PFSK-1 (cell line): ENCODE measurements around the gene TGM1.

Source experiments
- FOXP2 ChIP-seq: optimal IDR thresholded peaks from 2 replicates; pipeline ENCODE3; 2011; ENCODE audit warnings: borderline replicate concordance, control low read depth, inconsistent platforms; ENCODE audit not compliant: insufficient read depth; ENCODE audit errors: extremely low read length, extremely low read depth
- POLR2AphosphoS5 ChIP-seq: IDR thresholded peaks from 2 replicates; pipeline ENCODE4 v1.6.1; 2012; ENCODE audit warnings: low read depth, mild to moderate bottlenecking, control low read depth, low read length, moderate library complexity
- REST ChIP-seq, 2 experiments: IDR thresholded peaks; 2 replicates each; pipeline versions ENCODE4 v1.6.1 to v1.8.0; 2011 to 2012; ENCODE audit warnings: low read depth in 2 of 2, low read length in 2 of 2, control low read depth in 1 of 2, inconsistent platforms in 1 of 2, mild to moderate bottlenecking in 1 of 2, moderate library complexity in 1 of 2; ENCODE audit not compliant: insufficient read depth in 1 of 2
- SIN3A ChIP-seq: IDR thresholded peaks from 2 replicates; pipeline ENCODE4 v1.6.1; 2012; ENCODE audit warnings: mild to moderate bottlenecking, low read length, moderate library complexity, borderline replicate concordance; ENCODE audit not compliant: insufficient read depth
- TAF1 ChIP-seq: IDR thresholded peaks from 2 replicates; pipeline ENCODE4 v1.6.1; 2012; ENCODE audit warnings: low read length, control low read depth, borderline replicate concordance; ENCODE audit not compliant: insufficient read depth

The TGM1 gene

GRCh38 chr14:24274101-24274543 lies 11.1 kb upstream of the TGM1 start:
- TF ChIP-seq POLR2AphosphoS5 (no peak), SIN3A (no peak)

GRCh38 chr14:24273422-24273998 lies 10.5 kb upstream of the TGM1 start:
- TF ChIP-seq SIN3A, result no peak
- TF ChIP-seq POLR2AphosphoS5, result no peak
- no peak for TF ChIP-seq FOXP2
- no peak for TF ChIP-seq TAF1
- no peak for TF ChIP-seq REST (IDR thresholded peaks at IDR 0.05; ENCODE audit: insufficient read depth in 1 of 2, low read depth in 2 of 2, low read length in 2 of 2)

GRCh38 chr14:24272467-24272866 lies 9.5 kb upstream of the TGM1 start:
- TF ChIP-seq REST (IDR thresholded peaks at IDR 0.05; ENCODE audit: insufficient read depth in 1 of 2, low read depth in 2 of 2, low read length in 2 of 2), result no peak
- no peak for TF ChIP-seq FOXP2
- no peak for TF ChIP-seq SIN3A

GRCh38 chr14:24271834-24272263 lies 8.9 kb upstream of the TGM1 start:
- TF ChIP-seq TAF1 (no peak), SIN3A (no peak), REST (IDR thresholded peaks at IDR 0.05; ENCODE audit: insufficient read depth in 1 of 2, low read depth in 2 of 2, low read length in 2 of 2) (no peak), FOXP2 (no peak), POLR2AphosphoS5 (no peak)

GRCh38 chr14:24271134-24271833 lies 8.3 kb upstream of the TGM1 start, which contains the start of gene RABGGTA:
TSS of gene RABGGTA (minus strand) at chr14:24271597. CDS start at chr14:24271115, 482 bp downstream.
- TF ChIP-seq SIN3A (no peak), FOXP2 (peak; percentile 93)

GRCh38 chr14:24270537-24271133 lies 7.7 kb upstream of the TGM1 start:
- no peak for TF ChIP-seq TAF1
- no peak for TF ChIP-seq FOXP2
- TF ChIP-seq REST (IDR thresholded peaks at IDR 0.05; ENCODE audit: insufficient read depth in 1 of 2, low read depth in 2 of 2, low read length in 2 of 2), result no peak
- no peak for TF ChIP-seq POLR2AphosphoS5
- no peak for TF ChIP-seq SIN3A
